GM18505 (cell line): ENCODE results near the gene SUMF1.

Source experiments
- ATAC-seq: cut with Tn5 transposase; IDR thresholded peaks from one replicate; pipeline ENCODE4 v1.9.1; 2021; ENCODE audit not compliant: unreplicated experiment
- POLR2A ChIP-seq: IDR thresholded peaks from 4 replicates; pipeline ENCODE4 v1.6.1; 2011; ENCODE audit warnings: borderline replicate concordance; ENCODE audit not compliant: insufficient read depth, insufficient read length; ENCODE audit errors: extremely low read depth

Gene SUMF1

DNA sequence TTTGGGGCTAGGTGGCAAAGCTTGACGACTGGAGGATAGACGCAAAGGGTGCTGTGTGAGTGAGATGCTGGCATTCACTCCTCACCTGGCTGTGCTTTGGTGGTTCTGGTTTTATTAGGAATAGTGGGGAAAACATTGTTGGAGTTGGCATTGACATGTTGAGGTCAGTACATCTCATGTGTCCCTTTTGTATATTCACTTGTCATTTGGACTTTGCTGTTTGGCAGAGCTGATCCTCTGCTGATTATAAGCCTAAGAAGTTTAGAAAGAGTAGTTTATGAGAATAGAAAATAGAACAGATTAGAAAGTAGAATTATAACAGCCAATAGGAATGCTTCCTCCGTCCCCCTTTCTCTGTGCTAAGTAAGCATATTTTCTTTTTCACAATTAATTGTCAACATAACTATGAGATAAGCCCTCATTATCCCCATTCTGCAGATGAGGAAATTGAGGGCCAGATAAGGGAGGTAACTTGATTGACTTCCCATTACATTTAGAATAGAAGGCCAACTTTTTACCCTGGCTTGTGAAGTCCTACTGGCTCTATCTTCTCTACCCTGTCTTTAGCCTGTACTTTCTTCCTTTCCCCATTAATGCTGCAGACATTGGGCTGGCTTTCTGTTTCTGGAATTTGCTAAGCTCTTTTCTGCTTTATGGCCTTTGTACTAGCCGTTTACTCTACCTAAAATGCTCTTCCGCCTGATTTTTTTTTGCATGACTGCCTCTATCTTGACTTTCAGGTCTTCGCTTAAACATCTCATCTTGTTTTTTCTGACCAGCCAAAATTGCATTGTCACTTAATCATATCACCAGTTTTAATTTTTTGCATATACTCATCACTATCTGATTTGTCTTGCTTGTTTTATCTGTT lies 38.9 kb upstream of the SUMF1 start:
- no peak for TF ChIP-seq POLR2A
- ATAC-seq = no peak

GRCh38 chr3:4504340-4505261 lies 37.5 kb upstream of the SUMF1 start:
- TF ChIP-seq POLR2A = no peak
- ATAC-seq = no peak

DNA sequence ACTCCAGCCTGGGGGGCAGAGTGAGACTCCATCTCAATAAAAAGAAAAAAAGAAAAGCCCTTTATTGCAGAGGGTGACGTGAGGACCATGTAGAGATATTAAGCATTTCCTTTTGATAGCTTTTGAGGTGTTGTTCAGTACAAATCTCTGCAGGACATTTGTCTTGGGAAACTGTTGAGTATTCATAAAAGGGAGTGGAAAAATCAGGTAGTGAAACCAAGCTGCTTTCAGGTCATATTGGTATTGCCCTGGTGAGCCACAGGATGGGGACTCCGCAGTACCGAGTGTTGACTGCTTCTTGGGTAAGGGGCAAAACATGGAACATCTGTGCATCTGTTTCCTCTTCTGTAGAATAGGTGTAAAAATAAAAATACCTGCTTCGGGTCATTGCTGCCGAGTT lies 36.0 kb upstream of the SUMF1 start:
- no peak for TF ChIP-seq POLR2A
- peak; percentile 74 for ATAC-seq

DNA sequence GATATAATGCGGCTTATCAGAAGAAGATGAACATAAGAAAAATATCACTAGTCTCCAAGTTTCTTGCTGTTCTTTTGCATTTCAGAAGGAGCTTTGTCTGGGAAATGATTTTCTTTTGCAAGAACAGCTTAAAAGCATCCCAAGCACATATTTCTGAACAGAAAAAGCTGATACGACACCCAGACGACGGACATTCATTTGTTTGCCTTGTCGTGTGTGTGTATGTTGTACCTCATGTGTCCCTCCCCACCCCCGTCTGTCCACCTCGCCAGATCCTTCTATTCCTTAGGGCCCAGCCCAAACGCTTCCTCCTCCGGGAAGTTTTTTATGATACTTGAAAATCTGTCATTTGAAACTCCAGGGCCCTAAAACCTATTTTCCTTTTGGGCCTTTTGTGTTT lies 34.9 kb upstream of the SUMF1 start:
- no peak for TF ChIP-seq POLR2A
- no peak for ATAC-seq

DNA sequence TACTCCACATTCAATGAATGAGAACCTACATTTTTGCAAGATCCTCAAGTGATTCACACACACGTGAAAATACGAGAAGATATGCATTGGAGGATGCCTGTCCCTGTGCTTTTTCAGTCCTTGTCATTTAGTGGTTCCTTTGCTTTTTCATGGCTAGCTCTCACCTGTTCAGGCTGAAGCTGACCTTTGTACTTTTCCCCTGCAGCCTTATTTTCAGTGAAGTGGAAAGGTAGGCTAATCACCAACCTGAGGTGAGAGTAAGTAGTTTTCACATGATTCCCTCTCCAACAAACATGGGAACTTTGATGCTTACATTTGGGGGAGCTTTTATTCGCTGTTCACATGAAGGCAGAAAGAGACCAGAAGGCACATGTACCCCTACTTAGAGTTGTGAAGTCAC lies 34.4 kb upstream of the SUMF1 start:
- ATAC-seq = no peak
- TF ChIP-seq POLR2A = no peak

- no peak for ATAC-seq
- no peak for TF ChIP-seq POLR2A
These were observed 31.4 kb upstream of the SUMF1 start for GRCh38 chr3:4498446-4498845.

GRCh38 chr3:4497843-4498324 lies 30.8 kb upstream of the SUMF1 start:
- no peak for ATAC-seq
- TF ChIP-seq POLR2A = no peak

DNA sequence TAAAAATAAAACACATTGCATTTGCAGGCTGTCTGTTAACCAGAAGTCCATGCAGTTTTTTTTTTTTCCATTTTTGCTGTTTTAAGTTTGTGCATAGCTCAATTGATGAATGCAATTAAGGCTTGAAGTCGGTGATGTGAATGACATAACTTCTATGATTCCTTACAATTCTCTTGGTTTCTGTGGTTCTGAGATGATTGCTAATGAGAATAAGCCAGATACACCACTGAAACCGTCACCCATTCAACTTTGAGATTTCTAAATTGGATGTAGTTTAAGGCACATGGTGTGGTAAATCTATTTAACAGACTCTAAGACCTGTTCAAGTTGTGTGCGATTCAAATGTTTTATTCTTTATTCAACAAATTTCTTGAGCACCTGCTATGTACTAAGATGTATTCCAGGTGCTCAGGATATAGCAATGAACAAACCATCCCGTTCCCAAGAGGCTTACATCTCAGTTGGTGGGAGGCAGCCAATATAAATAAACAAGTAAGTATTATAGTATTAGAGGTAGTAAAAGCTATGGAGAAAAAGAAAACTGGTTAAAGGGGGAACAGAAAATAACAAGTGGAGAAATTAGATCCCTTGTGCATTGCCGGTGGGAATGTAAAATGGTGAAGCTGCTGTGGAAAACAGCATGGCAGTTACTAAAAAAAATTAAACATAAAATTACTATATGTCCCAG lies 30.1 kb upstream of the SUMF1 start:
- ATAC-seq = no peak
- TF ChIP-seq POLR2A = no peak

DNA sequence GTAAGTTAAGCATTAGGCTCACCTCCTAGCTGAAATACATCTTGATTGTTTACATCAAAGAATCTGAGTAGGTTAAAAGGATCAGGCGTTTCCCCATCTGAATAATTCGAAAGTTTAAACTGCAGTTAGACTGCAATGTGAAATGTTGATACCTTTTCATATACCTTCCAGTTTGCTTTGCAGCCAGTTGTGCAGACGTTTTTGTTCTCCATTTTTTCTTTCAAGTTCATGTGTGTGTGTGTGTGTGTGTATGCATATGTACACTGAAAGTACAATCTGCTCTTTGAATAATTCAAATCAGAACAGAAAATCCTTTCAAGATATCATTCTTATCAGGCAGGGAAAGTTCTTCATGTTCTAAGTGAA lies 29.0 kb upstream of the SUMF1 start:
- no peak for TF ChIP-seq POLR2A
- no peak for ATAC-seq

DNA sequence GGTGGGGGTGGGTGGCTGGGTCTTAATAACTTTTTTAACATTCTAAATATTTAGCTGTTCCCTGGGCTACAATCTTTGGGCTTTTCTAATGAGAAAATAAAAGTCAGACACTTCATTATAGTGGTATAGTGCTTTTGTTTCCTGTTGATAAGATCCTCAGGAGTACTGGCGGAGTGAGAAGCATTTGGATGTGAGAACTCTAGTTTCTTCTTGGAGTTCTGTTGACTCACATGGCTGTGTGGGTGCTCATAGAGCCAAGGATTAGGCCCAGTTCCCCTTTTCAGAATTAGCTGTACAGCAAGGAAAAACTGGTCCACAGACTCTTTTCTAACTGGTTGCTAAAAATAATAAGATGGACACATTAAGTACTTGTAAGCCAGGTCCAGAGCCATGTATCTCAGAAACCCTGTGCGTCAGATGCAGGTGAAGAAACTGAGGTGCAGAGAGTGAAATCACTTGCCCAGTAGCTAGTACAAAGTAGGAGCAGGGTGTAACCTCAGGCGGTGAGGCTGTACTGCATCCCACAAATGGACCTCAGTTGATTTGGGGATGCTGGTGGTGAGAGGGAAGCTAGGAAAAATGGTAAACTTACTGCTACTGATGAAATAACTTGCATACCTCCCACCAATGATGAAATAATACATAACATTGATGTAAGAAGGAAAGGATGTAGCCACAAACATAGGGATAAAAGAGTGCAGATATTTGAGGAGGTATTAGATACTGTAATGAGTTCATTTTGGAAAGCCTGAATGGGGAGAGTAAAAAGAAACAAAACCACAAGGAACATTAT lies 28.4 kb upstream of the SUMF1 start:
- TF ChIP-seq POLR2A = no peak
- no peak for ATAC-seq

- no peak for TF ChIP-seq POLR2A
- no peak for ATAC-seq
These were observed 27.8 kb upstream of the SUMF1 start for GRCh38 chr3:4494895-4495264.
